Fibroblast of lung (primary cell): ENCODE results near the gene PHTF2. TPM values are rescaled to one million over a fixed set of nuclear protein-coding genes. Genes with fewer than 3 reads are reported as not detected.
"Not testable (repeated sequence)": the region's sequence is repeated elsewhere in the genome, so short reads cannot be mapped to it uniquely, and the experiment has no call there.

ENCODE experiments used
- DNase-seq, 2 donors: peaks; one replicate each; pipeline versions ENCODE4 v3.0.0 to v3.0.0-alpha.2; 2010; ENCODE audit warnings: low read depth in 2 of 2
- H2AFZ ChIP-seq: 2 replicates; pipeline ENCODE4 v1.5.1; 2012; ENCODE audit warnings: low read length, control low read depth, inconsistent platforms
- H3K27ac ChIP-seq: 2 replicates; pipeline ENCODE4 v1.5.1; 2011; ENCODE audit warnings: low read length, control low read depth; ENCODE audit not compliant: insufficient read depth
- H3K27me3 ChIP-seq: 2 replicates; pipeline ENCODE4 v1.5.1; 2011; ENCODE audit warnings: mild to moderate bottlenecking, low read length; ENCODE audit not compliant: control insufficient read depth, insufficient read depth
- H3K36me3 ChIP-seq: 2 replicates; pipeline ENCODE4 v1.5.1; 2011; ENCODE audit warnings: low read length; ENCODE audit not compliant: control insufficient read depth, insufficient read depth
- H3K4me1 ChIP-seq: 2 replicates; pipeline ENCODE4 v1.5.1; 2011; ENCODE audit warnings: low read length; ENCODE audit not compliant: control insufficient read depth, insufficient read depth; ENCODE audit errors: extremely low read depth
- H3K4me2 ChIP-seq: 2 replicates; pipeline ENCODE4 v1.5.1; 2011; ENCODE audit warnings: low read length, control low read depth; ENCODE audit not compliant: insufficient read depth; ENCODE audit errors: extremely low read depth
- H3K4me3 ChIP-seq, 4 experiments: fragments of 200-600 bp in 1 of 4; sonication (generic) in 1 of 4; replicated peaks in 1 of 4; 2 replicates each; pipeline ENCODE4 v1.5.1; 2011 to 2016; ENCODE audit warnings: low read length in 4 of 4, low read depth in 3 of 4, mild to moderate bottlenecking in 3 of 4, control low read depth in 2 of 4, inconsistent platforms in 1 of 4, mixed read lengths in 1 of 4; ENCODE audit not compliant: insufficient read depth in 1 of 4; ENCODE audit errors: control extremely low read depth in 1 of 4
- H3K79me2 ChIP-seq: 2 replicates; pipeline ENCODE4 v1.5.1; 2012; ENCODE audit warnings: mild to moderate bottlenecking, low read length, inconsistent platforms; ENCODE audit not compliant: control insufficient read depth, insufficient read depth
- H3K9ac ChIP-seq: 2 replicates; pipeline ENCODE4 v1.5.1; 2011; ENCODE audit warnings: mild to moderate bottlenecking, low read length, control low read depth; ENCODE audit not compliant: insufficient read depth
- H3K9me3 ChIP-seq: 2 replicates; pipeline ENCODE4 v1.5.1; 2012; ENCODE audit warnings: low read depth, low read length; ENCODE audit not compliant: control insufficient read depth, insufficient read depth
- H4K20me1 ChIP-seq: 2 replicates; pipeline ENCODE4 v1.5.1; 2011; ENCODE audit warnings: low read length; ENCODE audit not compliant: control insufficient read depth, insufficient read depth; ENCODE audit errors: extremely low read depth
- CTCF ChIP-seq, 2 donors: IDR thresholded peaks in 1 of 2; conservative IDR thresholded peaks in 1 of 2; 1 replicate in 1 of 2; 2 replicates in 1 of 2; pipeline ENCODE4 v1.5.1; 2011 to 2012; ENCODE audit warnings: low read length in 2 of 2, control low read depth in 1 of 2, inconsistent platforms in 1 of 2, low read depth in 1 of 2, mild to moderate bottlenecking in 1 of 2
- EZH2 ChIP-seq: IDR thresholded peaks from 2 replicates; pipeline ENCODE4 v1.5.1; 2012; ENCODE audit warnings: low read length, control low read depth, mild to moderate bottlenecking; ENCODE audit errors: missing control alignments
- polyA plus RNA-seq, 2 donors: library from polyadenylated mRNA; depleted of rRNA in 1 of 2; stranded (reverse) in 1 of 2; unstranded in 1 of 2; fragments of >200 nt; gene quantifications; 2 replicates each; pipeline ENCODE4 v1.2.1, GENCODE V29; 2011 to 2012; ENCODE audit warnings: missing spikeins in 1 of 2
- total RNA-seq: library from RNA; depleted of rRNA; stranded (reverse); fragments of >200 nt; gene quantifications from 2 replicates; pipeline ENCODE4 v1.2.1, GENCODE V29; 2014

PHTF2 gene
- total and polyA plus RNA-seq, 2 donors (not counting 1 experiment from before 2014, with no cell fraction given): 25.9 to 64.4 TPM

DNA sequence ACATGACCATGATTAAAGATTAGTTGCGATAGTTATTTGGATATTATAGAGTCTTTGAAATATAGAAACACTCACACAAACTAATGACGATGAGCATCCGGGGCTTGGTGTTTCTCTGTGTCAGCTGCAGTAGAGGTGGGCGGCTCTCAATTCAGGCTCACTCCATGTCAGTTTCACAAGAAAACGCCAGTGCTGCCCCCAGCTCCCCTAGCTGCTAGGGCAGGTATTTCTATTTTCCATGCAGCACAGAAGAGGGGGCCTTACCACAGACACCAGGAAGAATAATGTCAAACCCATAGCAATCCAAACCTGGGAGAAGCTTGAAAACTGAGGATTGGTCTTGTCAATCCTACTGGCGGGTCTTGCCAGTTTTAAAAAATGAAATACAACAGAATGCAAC, 197.1 kb downstream of the PHTF2 start:
- H3K36me3 ChIP-seq: no peaks in the 10 kb centered on the region
- H3K9me3 ChIP-seq: no peaks in the 10 kb centered on the region
- no peaks in the 10 kb centered on the region for H4K20me1 ChIP-seq
- H3K79me2 ChIP-seq: no peaks in the 10 kb centered on the region
- no peak for DNase-seq
- no peak overlapping the region for H3K4me3 ChIP-seq
- no peak overlapping the region for H2AFZ ChIP-seq
- H3K4me1 ChIP-seq: no peaks in the 10 kb centered on the region
- H3K4me2 ChIP-seq: no peak overlapping the region
- no peak overlapping the region for H3K27ac ChIP-seq
- TF ChIP-seq CTCF (conservative IDR thresholded peaks at IDR 0.05 in 1 of 2, IDR thresholded peaks at IDR 0.05 in 1 of 2; ENCODE audit: low read depth in 1 of 2, low read length in 2 of 2): no peak
- no peak for TF ChIP-seq EZH2
- H3K9ac ChIP-seq: no peak overlapping the region
- peaks cover 6% of the 10 kb centered on the region for H3K27me3 ChIP-seq

GRCh38 chr7:77999168-77999567, 200.6 kb downstream of the PHTF2 start:
- not testable (repeated sequence) for H3K4me2 ChIP-seq, H2AFZ ChIP-seq, H4K20me1 ChIP-seq, H3K27ac ChIP-seq, H3K79me2 ChIP-seq, H3K27me3 ChIP-seq, H3K9ac ChIP-seq, H3K4me1 ChIP-seq, H3K9me3 ChIP-seq, H3K36me3 ChIP-seq, H3K4me3 ChIP-seq, DNase-seq

DNA sequence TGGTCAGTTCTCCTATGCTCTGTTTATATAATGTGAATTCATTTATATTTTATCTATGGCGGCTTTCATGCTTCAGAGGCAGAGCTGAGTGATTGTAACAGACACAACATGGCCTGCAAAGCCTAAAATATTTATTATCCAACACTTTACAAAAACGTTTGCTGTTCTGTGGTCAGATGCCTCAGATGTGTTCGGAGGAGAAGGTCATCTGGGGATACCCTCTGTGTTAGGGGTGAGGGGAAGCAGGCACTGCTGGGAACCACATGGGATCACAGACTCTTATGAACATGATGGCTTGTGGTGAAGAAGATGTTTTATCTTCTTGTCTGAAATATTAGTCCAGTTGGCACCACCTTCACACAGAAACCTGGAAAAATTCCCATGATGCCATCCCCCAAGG, 203.4 kb downstream of the PHTF2 start:
- H3K9me3 ChIP-seq: no peaks in the 10 kb centered on the region
- H3K27ac ChIP-seq: no peak overlapping the region
- H3K4me3 ChIP-seq: no peak overlapping the region
- H4K20me1 ChIP-seq: no peaks in the 10 kb centered on the region
- H3K79me2 ChIP-seq: no peaks in the 10 kb centered on the region
- H3K4me1 ChIP-seq: no peaks in the 10 kb centered on the region
- DNase-seq: peak in 1 of 2 donors; percentile 4
- H3K9ac ChIP-seq: no peak overlapping the region
- no peak overlapping the region for H3K4me2 ChIP-seq
- TF ChIP-seq EZH2 (no peak), CTCF (conservative IDR thresholded peaks at IDR 0.05 in 1 of 2, IDR thresholded peaks at IDR 0.05 in 1 of 2; ENCODE audit: low read depth in 1 of 2, low read length in 2 of 2) (no peak)
- no peaks in the 10 kb centered on the region for H3K36me3 ChIP-seq
- H3K27me3 ChIP-seq: no peaks in the 10 kb centered on the region
- no peak overlapping the region for H2AFZ ChIP-seq

DNA sequence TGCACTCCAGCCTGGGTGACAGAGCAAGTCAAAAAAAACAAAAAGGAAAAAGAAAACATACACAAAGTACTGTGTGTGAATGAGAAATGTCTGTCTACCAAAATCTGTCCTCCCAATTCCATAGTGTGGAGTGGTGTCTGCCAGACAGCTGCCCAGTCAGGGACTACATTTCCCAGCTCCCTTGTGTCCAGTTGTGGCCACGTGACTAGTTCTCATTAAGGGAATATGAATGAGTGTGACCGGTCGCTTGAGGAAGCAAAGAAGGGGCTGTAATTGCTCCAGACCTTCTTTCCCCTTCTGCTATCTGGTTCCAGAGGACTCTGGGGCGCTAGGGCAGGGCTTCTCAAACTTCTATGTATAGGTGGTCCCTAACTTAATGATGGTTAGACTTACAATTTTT, 204.1 kb downstream of the PHTF2 start:
- DNase-seq: no peak
- no peak overlapping the region for H3K4me3 ChIP-seq
- H3K4me1 ChIP-seq: no peaks in the 10 kb centered on the region
- no peaks in the 10 kb centered on the region for H3K9me3 ChIP-seq
- no peak overlapping the region for H3K27ac ChIP-seq
- no peaks in the 10 kb centered on the region for H4K20me1 ChIP-seq
- no peak overlapping the region for H2AFZ ChIP-seq
- H3K27me3 ChIP-seq: no peaks in the 10 kb centered on the region
- H3K79me2 ChIP-seq: no peaks in the 10 kb centered on the region
- H3K9ac ChIP-seq: no peak overlapping the region
- no peak overlapping the region for H3K4me2 ChIP-seq
- no peaks in the 10 kb centered on the region for H3K36me3 ChIP-seq
- TF ChIP-seq EZH2 (no peak), CTCF (conservative IDR thresholded peaks at IDR 0.05 in 1 of 2, IDR thresholded peaks at IDR 0.05 in 1 of 2; ENCODE audit: low read depth in 1 of 2, low read length in 2 of 2) (no peak)
